ENCODE data around the gene PHF21B. TPM values are rescaled to one million over a fixed set of nuclear protein-coding genes. Genes with fewer than 3 reads are reported as not detected.

Gene PHF21B
- total and polyA plus RNA-seq, 12 donors = 0.07 to 0.98 (median 0.50) TPM; not detected in 4

- ATAC-seq (no peak), DNase-seq (no peak)
- peaks cover 0 to 42% (median 18%) of the 10 kb centered on the region in 11 donors for H3K9me3 ChIP-seq
- intact Hi-C loops (cut with DNase I) = no loop called here
- TF ChIP-seq CTCF (IDR thresholded peaks at IDR 0.05) = no peak
- 67 to 74% methylated on average over 2 of the region's 2 CpGs for WGBS, 2 donors
- no peak overlapping the region for H3K27ac ChIP-seq
- no peaks in the 10 kb centered on the region for H3K36me3 ChIP-seq
- H3K4me1 ChIP-seq = no peaks in the 10 kb centered on the region
- H3K27me3 ChIP-seq = no peaks in the 10 kb centered on the region
- H3K4me3 ChIP-seq = no peak overlapping the region
Observed at GRCh38 chr22:44901301-44901700, 108.5 kb downstream of the PHF21B start.

- intact Hi-C loops (cut with DNase I) = no loop called here
- no peak for ATAC-seq
- H3K36me3 ChIP-seq = no peaks in the 10 kb centered on the region
- H3K4me3 ChIP-seq = no peak overlapping the region
- 88 to 92% methylated on average over 6 of the region's 6 CpGs for WGBS, 2 donors
- no peak for DNase-seq
- TF ChIP-seq CTCF (IDR thresholded peaks at IDR 0.05) = no peak
- no peaks in the 10 kb centered on the region for H3K4me1 ChIP-seq
- H3K27ac ChIP-seq = no peak overlapping the region
- peaks cover 0 to 45% (median 18%) of the 10 kb centered on the region in 11 donors for H3K9me3 ChIP-seq
- H3K27me3 ChIP-seq = peaks cover 0 to 7% (median 0%) of the 10 kb centered on the region in 7 donors
Observed at GRCh38 chr22:44898236-44898635, 111.6 kb downstream of the PHF21B start.

- Histone ChIP-seq H3K4me3 (no peak overlapping the region), H3K4me1 (no peaks in the 10 kb centered on the region), H3K27me3 (peaks cover 0 to 10% (median 0%) of the 10 kb centered on the region in 7 donors), H3K9me3 (peaks cover 0 to 19% (median 0%) of the 10 kb centered on the region in 11 donors), H3K27ac (no peak overlapping the region), H3K36me3 (no peaks in the 10 kb centered on the region)
- 83 to 84% methylated on average over 23 of the region's 23 CpGs for WGBS, 2 donors
- intact Hi-C loops (cut with DNase I) = no loop called here
- DNase-seq (no peak), ATAC-seq (no peak)
- TF ChIP-seq CTCF (IDR thresholded peaks at IDR 0.05) = no peak
Observed at GRCh38 chr22:44895296-44896055, 114.3 kb downstream of the PHF21B start.

- Histone ChIP-seq H3K27ac (no peak overlapping the region), H3K4me1 (no peaks in the 10 kb centered on the region), H3K36me3 (no peaks in the 10 kb centered on the region), H3K9me3 (peaks cover 0 to 14% (median 0%) of the 10 kb centered on the region in 11 donors), H3K4me3 (no peak overlapping the region), H3K27me3 (peaks cover 0 to 10% (median 0%) of the 10 kb centered on the region in 7 donors)
- ATAC-seq (no peak), DNase-seq (no peak)
- no peak for TF ChIP-seq CTCF (IDR thresholded peaks at IDR 0.05)
- WGBS, 2 donors = 82 to 84% methylated on average over 14 of the region's 14 CpGs
- intact Hi-C loops (cut with DNase I) = no loop called here
Observed at GRCh38 chr22:44894782-44895181, 115.0 kb downstream of the PHF21B start.

Data from heart right ventricle (tissue), 16 donors.